PC-9 (cell line): ENCODE measurements around the gene CYTH3.

ENCODE experiments used
- EZH2 ChIP-seq: fragments of 200-600 bp; sonication (generic); IDR thresholded peaks from 2 replicates; pipeline ENCODE4 v1.8.0; 2017; ENCODE audit warnings: antibody characterized with exemption, low read depth
- TF ChIP-seq, protein P1 (sequence below): fragments of 200-600 bp; sonication (generic); conservative IDR thresholded peaks from 2 replicates; pipeline ENCODE4 v1.6.1; 2017; ENCODE audit warnings: mixed run types, antibody characterized with exemption, mild to moderate bottlenecking, moderate library complexity

DNA sequence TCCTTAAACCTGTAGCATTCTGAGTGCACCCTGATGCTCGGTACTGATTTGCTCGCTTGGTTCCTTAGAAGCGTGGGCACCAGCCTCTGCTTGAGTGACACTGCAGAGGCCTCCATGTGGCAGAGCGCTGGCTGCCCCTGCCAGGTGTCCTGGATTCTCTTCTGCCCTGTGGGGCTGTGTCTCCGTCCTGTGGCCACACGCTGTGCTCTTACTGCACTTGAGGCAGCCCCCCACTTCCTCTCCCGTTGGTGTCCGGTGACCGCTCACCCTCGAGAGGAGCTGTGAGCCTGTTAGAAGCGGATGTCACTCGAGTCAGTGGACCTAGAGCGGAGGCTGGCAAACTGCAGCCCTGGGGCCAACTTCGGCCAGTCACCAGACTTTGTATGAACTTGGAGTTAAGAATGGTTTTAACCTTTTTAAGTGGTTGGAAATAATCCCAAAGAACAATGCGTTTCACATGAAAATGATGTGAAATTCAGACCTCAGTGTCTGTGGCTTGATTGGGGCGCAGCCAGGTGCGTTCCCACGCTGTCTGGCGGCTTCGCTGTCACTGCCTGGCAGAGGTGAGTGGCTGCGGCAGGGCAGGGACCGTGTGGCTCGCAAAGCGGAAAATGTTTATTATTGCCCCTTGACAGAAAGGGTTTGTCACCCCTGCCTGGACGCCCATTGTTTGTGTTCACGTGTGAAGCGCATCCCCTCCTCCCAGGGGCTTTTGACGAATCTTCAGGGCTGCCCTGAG is 114.6 kb downstream of the CYTH3 start:
- TF ChIP-seq, protein P1, sequence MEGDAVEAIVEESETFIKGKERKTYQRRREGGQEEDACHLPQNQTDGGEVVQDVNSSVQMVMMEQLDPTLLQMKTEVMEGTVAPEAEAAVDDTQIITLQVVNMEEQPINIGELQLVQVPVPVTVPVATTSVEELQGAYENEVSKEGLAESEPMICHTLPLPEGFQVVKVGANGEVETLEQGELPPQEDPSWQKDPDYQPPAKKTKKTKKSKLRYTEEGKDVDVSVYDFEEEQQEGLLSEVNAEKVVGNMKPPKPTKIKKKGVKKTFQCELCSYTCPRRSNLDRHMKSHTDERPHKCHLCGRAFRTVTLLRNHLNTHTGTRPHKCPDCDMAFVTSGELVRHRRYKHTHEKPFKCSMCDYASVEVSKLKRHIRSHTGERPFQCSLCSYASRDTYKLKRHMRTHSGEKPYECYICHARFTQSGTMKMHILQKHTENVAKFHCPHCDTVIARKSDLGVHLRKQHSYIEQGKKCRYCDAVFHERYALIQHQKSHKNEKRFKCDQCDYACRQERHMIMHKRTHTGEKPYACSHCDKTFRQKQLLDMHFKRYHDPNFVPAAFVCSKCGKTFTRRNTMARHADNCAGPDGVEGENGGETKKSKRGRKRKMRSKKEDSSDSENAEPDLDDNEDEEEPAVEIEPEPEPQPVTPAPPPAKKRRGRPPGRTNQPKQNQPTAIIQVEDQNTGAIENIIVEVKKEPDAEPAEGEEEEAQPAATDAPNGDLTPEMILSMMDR, result no peak
- no peak for TF ChIP-seq EZH2
